GM12892 (cell line): ENCODE measurements around the gene AGPS.

Source experiments
- POLR2A ChIP-seq: IDR thresholded peaks from 2 replicates; pipeline ENCODE4 v1.6.1; 2011; ENCODE audit warnings: low read depth, low read length, control low read depth
- POLR2AphosphoS5 ChIP-seq: IDR thresholded peaks from 2 replicates; pipeline ENCODE4 v1.6.1; 2011; ENCODE audit warnings: low read depth, low read length, control low read depth
- TAF1 ChIP-seq: IDR thresholded peaks from 2 replicates; pipeline ENCODE4 v1.6.1; 2011; ENCODE audit warnings: low read depth, mild to moderate bottlenecking, control low read depth, low read length, borderline replicate concordance

DNA sequence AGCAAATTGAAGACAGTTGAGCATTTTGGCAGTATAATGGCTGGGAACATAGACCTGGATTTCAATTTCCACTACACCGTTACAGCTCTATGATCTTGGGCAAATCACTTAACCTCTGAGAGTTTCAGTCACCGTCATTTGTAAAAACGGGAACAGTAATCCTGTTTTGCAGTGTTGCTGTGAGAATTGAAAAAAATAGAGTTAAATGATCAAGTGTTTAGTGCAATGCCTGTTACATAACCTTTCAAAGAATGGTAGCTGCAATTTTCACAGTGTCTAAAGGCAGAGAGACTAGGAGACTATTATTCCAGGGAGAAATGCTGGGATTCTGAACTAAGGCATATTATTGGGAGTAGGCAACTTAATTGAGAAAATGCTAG is 2.0 kb downstream of the AGPS start:
- TF ChIP-seq POLR2A: no peak
- TF ChIP-seq POLR2AphosphoS5: no peak
- TF ChIP-seq TAF1: no peak
